Heart left ventricle (tissue), 16 donors: ENCODE measurements around the gene MAN1B1. TPM values are rescaled to one million over a fixed set of nuclear protein-coding genes. Genes with fewer than 3 reads are reported as not detected.

ENCODE experiments used
- ATAC-seq, 4 donors: fragments of 200-7000 bp; cut with Tn5 transposase; one replicate each; pipeline ENCODE4 v1.9.1; 2020 to 2022; ENCODE audit warnings: moderate library complexity in 4 of 4, mild to moderate bottlenecking in 3 of 4, moderate number of reproducible peaks in 1 of 4
- DNase-seq, 5 donors: peaks; one replicate each; pipeline ENCODE4 v3.0.0-alpha.2; 2020
- H3K27ac ChIP-seq, 12 donors: fragments of 200-600 bp; sonication (generic) in 4 of 12; one replicate each; pipeline versions ENCODE4 v1.5.0 to v1.8.0; 2016 to 2022; ENCODE audit warnings: mild to moderate bottlenecking in 2 of 12
- H3K27me3 ChIP-seq, 9 donors: fragments of 200-600 bp; sonication (generic) in 2 of 9; one replicate each; pipeline versions ENCODE4 v1.5.1 to v1.8.0; 2016 to 2022; ENCODE audit warnings: mild to moderate bottlenecking in 3 of 9
- H3K36me3 ChIP-seq, 9 donors: fragments of 200-600 bp; sonication (generic) in 2 of 9; one replicate each; pipeline versions ENCODE4 v1.5.0 to v1.8.0; 2018 to 2022; ENCODE audit warnings: mild to moderate bottlenecking in 2 of 9
- H3K4me1 ChIP-seq, 12 donors: fragments of 200-600 bp; sonication (generic) in 4 of 12; one replicate each; pipeline versions ENCODE4 v1.5.0 to v1.8.0; 2016 to 2022; ENCODE audit warnings: mild to moderate bottlenecking in 3 of 12
- H3K4me3 ChIP-seq, 12 donors: fragments of 200-600 bp; sonication (generic) in 4 of 12; one replicate each; pipeline versions ENCODE4 v1.5.0 to v1.8.0; 2017 to 2022; ENCODE audit warnings: mild to moderate bottlenecking in 9 of 12, moderate library complexity in 4 of 12
- H3K9me3 ChIP-seq, 12 donors: fragments of 200-600 bp; sonication (generic) in 4 of 12; one replicate each; pipeline versions ENCODE4 v1.5.0 to v1.8.0; 2016 to 2022; ENCODE audit warnings: mild to moderate bottlenecking in 1 of 12
- CTCF ChIP-seq, 12 donors: fragments of 200-600 bp; sonication (generic) in 4 of 12; IDR thresholded peaks; one replicate each; pipeline versions ENCODE4 v1.5.0 to v1.8.0; 2018 to 2022; ENCODE audit warnings: antibody characterized with exemption in 12 of 12, mild to moderate bottlenecking in 5 of 12
- POLR2A ChIP-seq, 2 donors: fragments of 450-650 bp; IDR thresholded peaks; one replicate each; pipeline ENCODE4 v1.6.1; 2017; ENCODE audit warnings: antibody characterized with exemption in 2 of 2, mild to moderate bottlenecking in 2 of 2, moderate library complexity in 2 of 2
- WGBS, 4 donors: extraction: QIAGEN DNeasy Blood & Tissue Kit in 2 of 4; methylation state at CpG; one replicate each; pipeline versions ENCODE4 v1.1.5 to v1.1.7; 2013 to 2018; 5-methylcytosine and 5-hydroxymethylcytosine counted together
- intact Hi-C, 10 donors: fragments of 100-400 bp; cut with DNase I; formaldehyde crosslinking; loops; one replicate each; pipeline versions ENCODE4 v1.11.1 to v1.14.2; 2022
- polyA plus RNA-seq, 2 donors: library from polyadenylated mRNA; stranded (reverse); fragments of 200-250 nt; gene quantifications; one replicate each; pipeline ENCODE4 v1.2.3, GENCODE V29; 2013
- total RNA-seq, 9 donors: library from RNA; depleted of rRNA in 2 of 9; stranded (reverse); fragments of >200 nt in 2 of 9; fragmentation: NEBNext Ultra II Directional in 3 of 9; extraction: Animal tissue kit (Norgen Biotek cat#: 25700) in 3 of 9; gene quantifications; one replicate each; pipeline versions ENCODE4 v1.1.0 to v1.2.4, GENCODE V29; 2016 to 2023
- donor health status: ischemic (EF 13 %, LVEDD 7.1; RV severe dilation, severe dysfunction).
- donor health status: healthy with polysubstance abuse.
- donor health status: DM: no; HTN: yes; CAD: no.
- donor health status: DM: no; HTN: no; CAD: no.
- donor health status: ischemic (EF 25% LVEDD 6.9; RV normal size, moderate dysfunction).
- donor health status: ischemic (EF 25% LVEDD 5.7; RV mildly dilated, moderate dysfunction).
- donor health status: healthy.
- donor health status: DM: yes; HTN: yes; CAD: no.
- donor health status: ischemic (EF 35%, LVEDD 5.7; RV mildly dilated, moderate dysfunction).
- donor health status: nonischemic (EF 11% LVEDD 7.7; RV severe dilation, severe dysfunction).
- donor health status: DM: yes; HTN: yes; CAD: no.
- donor health status: PGD.
- donor health status: ischemic (EF 29% LVEDD 5.4; RV normal size, mild dysfunction).
- donor health status: nonischemic (EF 23%, LVEDD 6.1; RV moderate dilation, normal function).

Gene MAN1B1
- total and polyA plus RNA-seq, 11 donors = 17.6 to 40.6 (median 24.6) TPM

- intact Hi-C loops = no loop called here
- H3K4me3 ChIP-seq = no peak overlapping the region
- ATAC-seq (no peak), DNase-seq (no peak)
- H3K27ac ChIP-seq = no peak overlapping the region
- peaks cover 44 to 92% (median 80%) of the 10 kb centered on the region in 9 donors for H3K27me3 ChIP-seq
- peaks cover 0 to 31% (median 13%) of the 10 kb centered on the region in 12 donors for H3K4me1 ChIP-seq
- no peaks in the 10 kb centered on the region for H3K36me3 ChIP-seq
- WGBS, 4 donors = 25 to 40% (median 32%) methylated on average over 4 of the region's 4 CpGs
- no peaks in the 10 kb centered on the region for H3K9me3 ChIP-seq
- TF ChIP-seq CTCF (IDR thresholded peaks at IDR 0.05) (no peak), POLR2A (IDR thresholded peaks at IDR 0.05) (no peak)
Measured at GRCh38 chr9:137158625-137159024, 71.8 kb downstream of the MAN1B1 start.

Other genes starting within 250 kb of the MAN1B1 start
Only the 30 nearest of the 36 such genes appear.
- gene FBXW5, start 142.2 kb upstream of the MAN1B1 start, total RNA-seq = 100 to 1,000 TPM; 110 to 388 (median 147) TPM
- gene FBXW5, start 142.2 kb upstream of the MAN1B1 start, polyA plus RNA-seq = 100 to 1,000 TPM; 189 to 206 TPM
- gene C8G, start 141.7 kb upstream of the MAN1B1 start, total RNA-seq = 1 to 10 TPM in 7 of 9 donors, not detected in 2; 1.2 to 3.7 (median 1.5) TPM
- gene C8G, start 141.7 kb upstream of the MAN1B1 start, polyA plus RNA-seq = 1 to 10 TPM; 1.0 to 3.1 TPM
- 10 to 100 TPM in 2 of 9 donors, 1 to 10 TPM in 7; 1.9 to 23.7 (median 6.4) TPM for gene LCN12, start 134.7 kb upstream of the MAN1B1 start, total RNA-seq
- 1 to 10 TPM in 1 of 2 donors, under 1 TPM in 1; 0.46 to 3.9 TPM for gene LCN12, start 134.7 kb upstream of the MAN1B1 start, polyA plus RNA-seq
- gene PTGDS, start 109.5 kb upstream of the MAN1B1 start, total RNA-seq = 1,000 to 10,000 TPM; 1,152 to 4,769 (median 3,109) TPM
- gene PTGDS, start 109.5 kb upstream of the MAN1B1 start, polyA plus RNA-seq = 1,000 to 10,000 TPM; 2,982 to 5,295 TPM
- gene LCNL1, start 104.0 kb upstream of the MAN1B1 start, total RNA-seq = 10 to 100 TPM in 2 of 9 donors, 1 to 10 TPM in 5, under 1 TPM in 2; 0.16 to 14.9 (median 2.7) TPM
- gene LCNL1, start 104.0 kb upstream of the MAN1B1 start, polyA plus RNA-seq = 1 to 10 TPM in 1 of 2 donors, under 1 TPM in 1; 0.14 to 5.8 TPM
- gene PAXX, start 94.6 kb upstream of the MAN1B1 start, total RNA-seq = 10 to 100 TPM; 15.0 to 35.3 (median 19.4) TPM
- 10 to 100 TPM; 31.2 to 57.3 TPM for gene PAXX, start 94.6 kb upstream of the MAN1B1 start, polyA plus RNA-seq
- gene CLIC3, start 90.4 kb upstream of the MAN1B1 start, total RNA-seq = 10 to 100 TPM in 1 of 9 donors, 1 to 10 TPM in 8; 1.5 to 16.7 (median 5.0) TPM
- 10 to 100 TPM in 1 of 2 donors, 1 to 10 TPM in 1; 3.9 to 11.3 TPM for gene CLIC3, start 90.4 kb upstream of the MAN1B1 start, polyA plus RNA-seq
- 10 to 100 TPM; 19.1 to 44.3 (median 33.4) TPM for gene ABCA2, start 58.7 kb upstream of the MAN1B1 start, total RNA-seq
- gene ABCA2, start 58.7 kb upstream of the MAN1B1 start, polyA plus RNA-seq = 10 to 100 TPM; 13.1 to 30.6 TPM
- gene FUT7, start 54.9 kb upstream of the MAN1B1 start, total RNA-seq = under 1 TPM in 2 of 9 donors, not detected in 7; 0.15 to 0.48 TPM
- under 1 TPM in 1 of 2 donors, not detected in 1; 0.17 TPM for gene FUT7, start 54.9 kb upstream of the MAN1B1 start, polyA plus RNA-seq
- 100 to 1,000 TPM in 1 of 9 donors, 10 to 100 TPM in 8; 45.1 to 114 (median 55.1) TPM for gene NPDC1, start 40.8 kb upstream of the MAN1B1 start, total RNA-seq
- 10 to 100 TPM; 38.4 to 71.7 TPM for gene NPDC1, start 40.8 kb upstream of the MAN1B1 start, polyA plus RNA-seq
- 1 to 10 TPM in 8 of 9 donors, under 1 TPM in 1; 0.85 to 2.9 (median 1.2) TPM for gene ENTPD2, start 32.9 kb upstream of the MAN1B1 start, total RNA-seq
- 1 to 10 TPM in 1 of 2 donors, under 1 TPM in 1; 0.50 to 1.2 TPM for gene ENTPD2, start 32.9 kb upstream of the MAN1B1 start, polyA plus RNA-seq
- 1 to 10 TPM in 1 of 9 donors, under 1 TPM in 8; 0.09 to 2.0 (median 0.20) TPM for gene SAPCD2, start 16.4 kb upstream of the MAN1B1 start, total RNA-seq
- gene SAPCD2, start 16.4 kb upstream of the MAN1B1 start, polyA plus RNA-seq = under 1 TPM; 0.15 to 0.22 TPM
- 10 to 100 TPM in 4 of 9 donors, 1 to 10 TPM in 5; 5.9 to 15.1 (median 9.4) TPM for gene UAP1L1, start 9.5 kb upstream of the MAN1B1 start, total RNA-seq
- 10 to 100 TPM in 1 of 2 donors, 1 to 10 TPM in 1; 3.9 to 12.4 TPM for gene UAP1L1, start 9.5 kb upstream of the MAN1B1 start, polyA plus RNA-seq
- gene DPP7, start 27.7 kb downstream of the MAN1B1 start, total RNA-seq = 100 to 1,000 TPM in 8 of 9 donors, 10 to 100 TPM in 1; 96.6 to 137 (median 119) TPM
- 100 to 1,000 TPM; 112 to 260 TPM for gene DPP7, start 27.7 kb downstream of the MAN1B1 start, polyA plus RNA-seq
- gene GRIN1, start 52.2 kb downstream of the MAN1B1 start, total RNA-seq = not detected
- under 1 TPM in 1 of 2 donors, not detected in 1; 0.10 TPM for gene GRIN1, start 52.2 kb downstream of the MAN1B1 start, polyA plus RNA-seq
- not detected for gene LRRC26, start 83.1 kb downstream of the MAN1B1 start, total RNA-seq
- gene LRRC26, start 83.1 kb downstream of the MAN1B1 start, polyA plus RNA-seq = not detected
- gene TMEM210, start 85.1 kb downstream of the MAN1B1 start, total RNA-seq = not detected
- not detected for gene TMEM210, start 85.1 kb downstream of the MAN1B1 start, polyA plus RNA-seq
- gene ANAPC2, start 101.6 kb downstream of the MAN1B1 start, total RNA-seq = 10 to 100 TPM; 14.3 to 35.9 (median 28.9) TPM
- gene ANAPC2, start 101.6 kb downstream of the MAN1B1 start, polyA plus RNA-seq = 10 to 100 TPM; 26.6 to 33.4 TPM
- gene SSNA1, start 101.7 kb downstream of the MAN1B1 start, total RNA-seq = 100 to 1,000 TPM in 2 of 9 donors, 10 to 100 TPM in 7; 46.0 to 123 (median 59.9) TPM
- gene SSNA1, start 101.7 kb downstream of the MAN1B1 start, polyA plus RNA-seq = 100 to 1,000 TPM; 120 to 161 TPM
- gene TPRN, start 113.8 kb downstream of the MAN1B1 start, total RNA-seq = 10 to 100 TPM; 11.5 to 18.0 (median 16.6) TPM
- gene TPRN, start 113.8 kb downstream of the MAN1B1 start, polyA plus RNA-seq = 10 to 100 TPM; 12.5 to 16.7 TPM
- gene TMEM203, start 118.7 kb downstream of the MAN1B1 start, total RNA-seq = 10 to 100 TPM; 30.8 to 43.7 (median 39.9) TPM
- 10 to 100 TPM; 49.8 to 52.0 TPM for gene TMEM203, start 118.7 kb downstream of the MAN1B1 start, polyA plus RNA-seq
- 1 to 10 TPM; 4.5 to 9.6 (median 6.1) TPM for gene NDOR1, start 118.7 kb downstream of the MAN1B1 start, total RNA-seq
- 1 to 10 TPM; 6.2 to 9.2 TPM for gene NDOR1, start 118.7 kb downstream of the MAN1B1 start, polyA plus RNA-seq
- 10 to 100 TPM in 7 of 9 donors, 1 to 10 TPM in 2; 6.9 to 34.1 (median 22.5) TPM for gene RNF208, start 135.3 kb downstream of the MAN1B1 start, total RNA-seq
- gene RNF208, start 135.3 kb downstream of the MAN1B1 start, polyA plus RNA-seq = 10 to 100 TPM in 1 of 2 donors, 1 to 10 TPM in 1; 9.3 to 72.7 TPM
- under 1 TPM in 6 of 9 donors, not detected in 3; 0.22 to 0.61 (median 0.29) TPM for gene CYSRT1, start 138.2 kb downstream of the MAN1B1 start, total RNA-seq
- under 1 TPM; 0.14 to 0.27 TPM for gene CYSRT1, start 138.2 kb downstream of the MAN1B1 start, polyA plus RNA-seq
- gene RNF224, start 140.5 kb downstream of the MAN1B1 start, total RNA-seq = not detected
- not detected for gene RNF224, start 140.5 kb downstream of the MAN1B1 start, polyA plus RNA-seq
- gene SLC34A3, start 143.9 kb downstream of the MAN1B1 start, total RNA-seq = not detected
- not detected for gene SLC34A3, start 143.9 kb downstream of the MAN1B1 start, polyA plus RNA-seq
- gene TUBB4B, start 154.3 kb downstream of the MAN1B1 start, total RNA-seq = 100 to 1,000 TPM; 244 to 769 (median 456) TPM
- gene TUBB4B, start 154.3 kb downstream of the MAN1B1 start, polyA plus RNA-seq = 100 to 1,000 TPM; 705 to 900 TPM
- gene STPG3, start 164.3 kb downstream of the MAN1B1 start, total RNA-seq = under 1 TPM in 2 of 9 donors, not detected in 7; 0.23 to 0.31 TPM
- gene STPG3, start 164.3 kb downstream of the MAN1B1 start, polyA plus RNA-seq = under 1 TPM in 1 of 2 donors, not detected in 1; 0.61 TPM
- gene NELFB, start 168.3 kb downstream of the MAN1B1 start, total RNA-seq = 10 to 100 TPM; 32.5 to 55.5 (median 38.1) TPM
- 10 to 100 TPM; 31.4 to 77.8 TPM for gene NELFB, start 168.3 kb downstream of the MAN1B1 start, polyA plus RNA-seq
- gene TOR4A, start 190.7 kb downstream of the MAN1B1 start, total RNA-seq = 10 to 100 TPM; 14.0 to 46.4 (median 18.5) TPM
- gene TOR4A, start 190.7 kb downstream of the MAN1B1 start, polyA plus RNA-seq = 10 to 100 TPM in 1 of 2 donors, 1 to 10 TPM in 1; 6.6 to 16.3 TPM